ENCODE data around the gene USF2.

GRCh38 chr19:35262101-35262761 lies 6.5 kb upstream of the USF2 start:
- TF ChIP-seq POLR2AphosphoS5 (IDR thresholded peaks at IDR 0.05): no peak
- TF ChIP-seq CTCF (IDR thresholded peaks at IDR 0.05; ENCODE audit: poor library complexity, severe bottlenecking): no peak
- TF ChIP-seq EP300 (conservative IDR thresholded peaks at IDR 0.05; ENCODE audit: poor library complexity, severe bottlenecking): no peak
- TF ChIP-seq REST (IDR thresholded peaks at IDR 0.05; ENCODE audit: borderline replicate concordance): no peak

All from neural cell (in vitro differentiated cells).